ENCODE results near the gene SLC22A31. TPM values are rescaled to one million over a fixed set of nuclear protein-coding genes. Genes with fewer than 3 reads are reported as not detected.

SLC22A31 gene
- total and polyA plus RNA-seq, 9 of the 15 experiments (the other 6 are each of a cell fraction or from before 2014, with no cell fraction given), result 0.29 to 2.2 (median 0.47) TPM; not detected in 3

DNA sequence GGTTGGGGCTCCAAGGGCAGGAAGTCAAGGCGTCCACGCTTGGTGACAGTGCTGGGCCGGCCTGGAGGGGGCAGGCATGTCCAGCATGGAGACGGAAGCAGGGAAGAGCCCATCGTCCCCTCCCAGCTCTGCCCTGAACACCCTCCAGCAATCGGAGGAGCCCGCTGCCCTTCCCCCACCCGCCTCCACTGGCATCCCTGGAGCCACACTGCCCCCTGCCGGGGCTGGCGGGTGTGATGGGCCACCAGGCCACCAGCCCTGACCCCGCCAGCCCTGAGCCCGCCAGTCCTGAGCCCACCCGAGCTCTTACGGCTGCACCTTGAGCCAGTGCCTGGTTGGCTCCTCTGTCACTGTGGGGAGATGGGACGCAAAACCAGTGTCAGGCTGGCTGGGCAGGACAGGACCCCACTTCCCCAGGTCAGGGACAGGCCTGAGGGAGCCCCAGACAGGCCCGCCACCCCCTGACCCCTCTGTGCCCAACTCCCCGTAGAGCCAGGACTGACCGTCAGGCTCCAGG lies 32.9 kb downstream of the SLC22A31 start (continued):
- no peak for TF ChIP-seq ZNF239 (CRISPR knock-in tag; IDR thresholded peaks at IDR 0.05)
- TF ChIP-seq TRIM25 (IDR thresholded peaks at IDR 0.05; ENCODE audit: borderline replicate concordance), result no peak
- peak; percentile 25 for TF ChIP-seq BRD9 (IDR thresholded peaks at IDR 0.05; ENCODE audit: low read depth, partially characterized antibody)
- no peak for TF ChIP-seq CGGBP1 (CRISPR knock-in tag; IDR thresholded peaks at IDR 0.05)
- TF ChIP-seq ZKSCAN3 (CRISPR knock-in tag; IDR thresholded peaks at IDR 0.05), result no peak
- TF ChIP-seq, protein P1, sequence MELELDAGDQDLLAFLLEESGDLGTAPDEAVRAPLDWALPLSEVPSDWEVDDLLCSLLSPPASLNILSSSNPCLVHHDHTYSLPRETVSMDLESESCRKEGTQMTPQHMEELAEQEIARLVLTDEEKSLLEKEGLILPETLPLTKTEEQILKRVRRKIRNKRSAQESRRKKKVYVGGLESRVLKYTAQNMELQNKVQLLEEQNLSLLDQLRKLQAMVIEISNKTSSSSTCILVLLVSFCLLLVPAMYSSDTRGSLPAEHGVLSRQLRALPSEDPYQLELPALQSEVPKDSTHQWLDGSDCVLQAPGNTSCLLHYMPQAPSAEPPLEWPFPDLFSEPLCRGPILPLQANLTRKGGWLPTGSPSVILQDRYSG (tag; conservative IDR thresholded peaks at IDR 0.05; ENCODE audit: low read depth), result no peak
- TF ChIP-seq HEY1 (CRISPR knock-in tag; IDR thresholded peaks at IDR 0.05; ENCODE audit: borderline replicate concordance), result no peak
- no peak for TF ChIP-seq ELF4 (CRISPR knock-in tag; IDR thresholded peaks at IDR 0.05)
- no peak for TF ChIP-seq FOS (IDR thresholded peaks at IDR 0.05; ENCODE audit: extremely low read depth, insufficient read length)
- TF ChIP-seq ZC3H11A (IDR thresholded peaks at IDR 0.05; ENCODE audit: low read depth, low read length), result no peak
- no peak for TF ChIP-seq CBX5 (IDR thresholded peaks at IDR 0.05; ENCODE audit: borderline replicate concordance, low read depth)
- TF ChIP-seq HDGF (IDR thresholded peaks at IDR 0.05), result 0 out of 2 replicates have a peak, but pooled peaks have one; percentile 37
- no peak for TF ChIP-seq CREB3L1 (IDR thresholded peaks at IDR 0.05; ENCODE audit: borderline replicate concordance, low read depth)
- no peak for TF ChIP-seq BACH1 (tag; IDR thresholded peaks at IDR 0.05)
- TF ChIP-seq, protein P2, sequence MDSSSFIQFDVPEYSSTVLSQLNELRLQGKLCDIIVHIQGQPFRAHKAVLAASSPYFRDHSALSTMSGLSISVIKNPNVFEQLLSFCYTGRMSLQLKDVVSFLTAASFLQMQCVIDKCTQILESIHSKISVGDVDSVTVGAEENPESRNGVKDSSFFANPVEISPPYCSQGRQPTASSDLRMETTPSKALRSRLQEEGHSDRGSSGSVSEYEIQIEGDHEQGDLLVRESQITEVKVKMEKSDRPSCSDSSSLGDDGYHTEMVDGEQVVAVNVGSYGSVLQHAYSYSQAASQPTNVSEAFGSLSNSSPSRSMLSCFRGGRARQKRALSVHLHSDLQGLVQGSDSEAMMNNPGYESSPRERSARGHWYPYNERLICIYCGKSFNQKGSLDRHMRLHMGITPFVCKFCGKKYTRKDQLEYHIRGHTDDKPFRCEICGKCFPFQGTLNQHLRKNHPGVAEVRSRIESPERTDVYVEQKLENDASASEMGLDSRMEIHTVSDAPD (CRISPR knock-in tag; IDR thresholded peaks at IDR 0.05), result no peak
- TF ChIP-seq DEAF1 (CRISPR knock-in tag; IDR thresholded peaks at IDR 0.05), result peak; percentile 98
- TF ChIP-seq ZNF655 (CRISPR knock-in tag; IDR thresholded peaks at IDR 0.05), result no peak
- TF ChIP-seq ZNF79 (CRISPR knock-in tag; IDR thresholded peaks at IDR 0.05; ENCODE audit: low read depth), result no peak
- no peak for TF ChIP-seq ILF3 (IDR thresholded peaks at IDR 0.05; ENCODE audit: borderline replicate concordance)
